ENCODE data around the gene NECAB2. TPM values are rescaled to one million over a fixed set of nuclear protein-coding genes. Genes with fewer than 3 reads are reported as not detected.

The NECAB2 gene
- total and polyA plus RNA-seq, 2 experiments from 2014 or later: 1.6 to 5.1 TPM

DNA sequence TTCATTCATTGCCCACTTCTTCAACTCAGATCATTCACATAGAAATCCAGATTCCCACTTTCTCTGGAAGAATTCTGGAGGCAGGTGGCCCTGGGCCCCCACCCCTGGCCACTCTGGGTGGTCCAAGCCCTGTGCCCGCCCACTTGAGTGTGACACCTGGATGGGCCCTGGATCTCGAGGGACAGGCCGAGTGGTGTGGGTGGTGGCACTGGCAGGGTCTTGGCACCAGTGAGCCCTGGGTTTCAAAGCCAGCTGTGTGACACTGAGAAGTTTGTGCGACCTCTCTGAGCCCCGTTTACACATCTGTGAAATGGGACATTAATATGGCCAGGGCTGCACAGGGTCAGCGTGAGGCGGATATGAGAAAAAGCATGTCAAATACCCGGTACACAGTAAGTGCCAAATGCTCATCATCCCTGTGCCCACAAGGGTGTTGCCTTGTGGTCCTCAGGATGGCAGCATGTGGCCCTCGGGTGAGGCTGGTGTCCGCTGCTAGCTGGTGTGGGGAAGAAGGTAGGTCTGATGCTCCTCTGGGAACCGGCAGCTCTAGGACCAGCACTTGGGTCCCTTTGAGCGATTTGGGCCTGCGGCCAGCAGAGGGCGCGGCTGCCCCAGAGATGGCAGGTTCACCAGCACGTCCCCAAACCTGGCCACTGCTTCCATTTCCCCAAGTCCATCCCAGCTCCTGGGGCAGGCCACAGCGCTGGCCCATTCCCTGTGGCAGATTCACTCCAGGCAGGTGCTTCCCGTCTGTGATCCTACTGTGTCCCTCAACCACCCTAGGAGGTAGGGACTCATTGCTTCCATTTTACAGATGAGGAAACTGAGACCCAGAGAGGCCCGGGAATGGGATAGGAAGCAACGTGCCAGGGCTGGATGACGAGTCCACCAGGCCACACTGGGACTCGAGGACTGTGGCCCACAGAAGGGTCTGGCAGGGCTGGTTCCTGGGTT, 11.4 kb upstream of the NECAB2 start:
- Mint-ChIP-seq H3K36me3 (ENCODE audit: low read depth) (no peaks in the 10 kb centered on the region), H3K4me1 (peaks cover 9% of the 10 kb centered on the region), H3K9me3 (no peaks in the 10 kb centered on the region; the same call in 2 of the 3 replicates), H3K27me3 (ENCODE audit: insufficient read depth, low read depth, poor library complexity) (no peaks in the 10 kb centered on the region), H3K27ac (no peak overlapping the region), H3K4me3 (no peak overlapping the region)
- Histone ChIP-seq H4K20me1 (replicated peaks; ENCODE audit: insufficient read depth) (no peaks in the 10 kb centered on the region), H2AFZ (no peak overlapping the region), H3K79me2 (replicated peaks; ENCODE audit: insufficient read depth) (no peaks in the 10 kb centered on the region), H3K27me3 (ENCODE audit: insufficient read depth) (no peaks in the 10 kb centered on the region), H3K4me2 (no peak overlapping the region), H3K9me2 (ENCODE audit: insufficient read depth) (no peaks in the 10 kb centered on the region), H3F3A (replicated peaks; ENCODE audit: low read depth) (no peaks in the 10 kb centered on the region), H3K4me1 (ENCODE audit: insufficient read depth) (no peaks in the 10 kb centered on the region), H3K36me3 (ENCODE audit: insufficient read depth) (no peaks in the 10 kb centered on the region), H3K4me3 (no peak overlapping the region), H3K27ac (ENCODE audit: low read depth) (no peak overlapping the region)
- peak; percentile 91 for DNase-seq (ENCODE audit: low spot score)
- TF ChIP-seq, protein P1, sequence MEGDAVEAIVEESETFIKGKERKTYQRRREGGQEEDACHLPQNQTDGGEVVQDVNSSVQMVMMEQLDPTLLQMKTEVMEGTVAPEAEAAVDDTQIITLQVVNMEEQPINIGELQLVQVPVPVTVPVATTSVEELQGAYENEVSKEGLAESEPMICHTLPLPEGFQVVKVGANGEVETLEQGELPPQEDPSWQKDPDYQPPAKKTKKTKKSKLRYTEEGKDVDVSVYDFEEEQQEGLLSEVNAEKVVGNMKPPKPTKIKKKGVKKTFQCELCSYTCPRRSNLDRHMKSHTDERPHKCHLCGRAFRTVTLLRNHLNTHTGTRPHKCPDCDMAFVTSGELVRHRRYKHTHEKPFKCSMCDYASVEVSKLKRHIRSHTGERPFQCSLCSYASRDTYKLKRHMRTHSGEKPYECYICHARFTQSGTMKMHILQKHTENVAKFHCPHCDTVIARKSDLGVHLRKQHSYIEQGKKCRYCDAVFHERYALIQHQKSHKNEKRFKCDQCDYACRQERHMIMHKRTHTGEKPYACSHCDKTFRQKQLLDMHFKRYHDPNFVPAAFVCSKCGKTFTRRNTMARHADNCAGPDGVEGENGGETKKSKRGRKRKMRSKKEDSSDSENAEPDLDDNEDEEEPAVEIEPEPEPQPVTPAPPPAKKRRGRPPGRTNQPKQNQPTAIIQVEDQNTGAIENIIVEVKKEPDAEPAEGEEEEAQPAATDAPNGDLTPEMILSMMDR (conservative IDR thresholded peaks at IDR 0.05; ENCODE audit: low read depth in 2 of 2): peak; percentile 79 to 97
- TF ChIP-seq POLR2AphosphoS5 (IDR thresholded peaks at IDR 0.05; ENCODE audit: low read depth): no peak
- TF ChIP-seq EZH2phosphoT487 (IDR thresholded peaks at IDR 0.05; ENCODE audit: unreplicated experiment): no peak
- TF ChIP-seq EZH2 (IDR thresholded peaks at IDR 0.05; ENCODE audit: low read depth, unreplicated experiment): no peak
- TF ChIP-seq ZNF114 (CRISPR knock-in tag; IDR thresholded peaks at IDR 0.05): no peak
- peak; percentile 84 for ATAC-seq

DNA sequence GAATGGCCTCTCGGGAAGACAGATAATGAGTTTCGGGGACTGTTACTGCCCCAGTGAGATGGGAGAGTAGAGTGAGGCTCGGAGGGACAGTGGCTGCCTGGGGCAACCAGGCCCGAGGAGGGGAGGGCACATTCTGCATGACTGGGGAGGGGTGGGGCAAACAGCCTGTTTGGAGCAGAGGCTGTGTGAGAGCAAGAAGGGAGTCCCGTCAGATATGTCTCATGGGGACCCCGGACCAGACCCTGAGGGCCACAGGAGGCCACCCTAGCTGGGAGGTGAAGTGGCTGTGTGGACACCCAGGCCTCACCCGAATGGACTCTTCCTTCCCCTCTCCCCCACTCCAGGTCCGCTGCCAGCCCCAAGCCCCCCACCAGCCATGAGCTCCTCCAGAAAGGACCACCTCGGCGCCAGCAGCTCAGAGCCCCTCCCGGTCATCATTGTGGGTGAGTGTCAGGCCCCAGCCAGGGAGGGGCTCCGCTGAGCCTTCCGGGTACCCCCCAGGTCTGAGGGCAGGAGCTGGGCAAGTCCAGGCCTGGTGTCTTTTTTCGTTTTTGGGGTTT, 10.7 kb upstream of the NECAB2 start:
- Mint-ChIP-seq H3K4me1 (peaks cover 9% of the 10 kb centered on the region), H3K27me3 (ENCODE audit: insufficient read depth, low read depth, poor library complexity) (no peaks in the 10 kb centered on the region), H3K9me3 (no peaks in the 10 kb centered on the region), H3K36me3 (ENCODE audit: low read depth) (no peaks in the 10 kb centered on the region), H3K27ac (no peak overlapping the region), H3K4me3 (no peak overlapping the region)
- no peaks in the 10 kb centered on the region for H3F3A ChIP-seq (replicated peaks; ENCODE audit: low read depth)
- no peak overlapping the region for H2AFZ ChIP-seq
- no peaks in the 10 kb centered on the region for H3K79me2 ChIP-seq (replicated peaks; ENCODE audit: insufficient read depth)
- ATAC-seq (no peak), DNase-seq (ENCODE audit: low spot score) (no peak)
- H3K27me3 ChIP-seq (ENCODE audit: insufficient read depth): no peaks in the 10 kb centered on the region
- no peak overlapping the region for H3K4me3 ChIP-seq
- no peaks in the 10 kb centered on the region for H3K4me1 ChIP-seq (ENCODE audit: insufficient read depth)
- H3K4me2 ChIP-seq: no peak overlapping the region
- H3K27ac ChIP-seq (ENCODE audit: low read depth): no peak overlapping the region
- H3K9me2 ChIP-seq (ENCODE audit: insufficient read depth): no peaks in the 10 kb centered on the region
- no peaks in the 10 kb centered on the region for H4K20me1 ChIP-seq (replicated peaks; ENCODE audit: insufficient read depth)
- no peaks in the 10 kb centered on the region for H3K36me3 ChIP-seq (ENCODE audit: insufficient read depth)
- TF ChIP-seq, protein P1 (conservative IDR thresholded peaks at IDR 0.05; ENCODE audit: low read depth in 2 of 2): no peak
- TF ChIP-seq POLR2AphosphoS5 (IDR thresholded peaks at IDR 0.05; ENCODE audit: low read depth) (no peak), JUNB (IDR thresholded peaks at IDR 0.05; ENCODE audit: unreplicated experiment) (no peak), CREB1 (CRISPR knock-in tag; IDR thresholded peaks at IDR 0.05; ENCODE audit: low read depth) (no peak)
- TF ChIP-seq, protein P2, sequence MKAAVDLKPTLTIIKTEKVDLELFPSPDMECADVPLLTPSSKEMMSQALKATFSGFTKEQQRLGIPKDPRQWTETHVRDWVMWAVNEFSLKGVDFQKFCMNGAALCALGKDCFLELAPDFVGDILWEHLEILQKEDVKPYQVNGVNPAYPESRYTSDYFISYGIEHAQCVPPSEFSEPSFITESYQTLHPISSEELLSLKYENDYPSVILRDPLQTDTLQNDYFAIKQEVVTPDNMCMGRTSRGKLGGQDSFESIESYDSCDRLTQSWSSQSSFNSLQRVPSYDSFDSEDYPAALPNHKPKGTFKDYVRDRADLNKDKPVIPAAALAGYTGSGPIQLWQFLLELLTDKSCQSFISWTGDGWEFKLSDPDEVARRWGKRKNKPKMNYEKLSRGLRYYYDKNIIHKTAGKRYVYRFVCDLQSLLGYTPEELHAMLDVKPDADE (IDR thresholded peaks at IDR 0.05): no peak

Data from GM23338 (cell line).